Epithelial cell of esophagus (primary cell): Measurements from ENCODE around the gene CD86.

Experiments used
- DNase-seq: peaks from one replicate; pipeline ENCODE4 v3.0.0; 2010; ENCODE audit warnings: low read depth
- H3K4me3 ChIP-seq: 2 replicates; pipeline ENCODE4 v1.5.1; 2011; ENCODE audit warnings: mild to moderate bottlenecking, low read length, control low read depth
- CTCF ChIP-seq: IDR thresholded peaks from 2 replicates; pipeline ENCODE4 v1.5.1; 2011; ENCODE audit warnings: low read depth, mild to moderate bottlenecking, low read length, control low read depth, inconsistent platforms; ENCODE audit not compliant: insufficient read depth; ENCODE audit errors: missing control alignments

The CD86 gene

GRCh38 chr3:122098611-122099010 lies 43.4 kb downstream of the CD86 start:
- H3K4me3 ChIP-seq = no peak overlapping the region
- no peak for TF ChIP-seq CTCF
- no peak for DNase-seq

GRCh38 chr3:122099255-122099654 lies 44.1 kb downstream of the CD86 start:
- H3K4me3 ChIP-seq = no peak overlapping the region
- DNase-seq = no peak
- no peak for TF ChIP-seq CTCF

DNA sequence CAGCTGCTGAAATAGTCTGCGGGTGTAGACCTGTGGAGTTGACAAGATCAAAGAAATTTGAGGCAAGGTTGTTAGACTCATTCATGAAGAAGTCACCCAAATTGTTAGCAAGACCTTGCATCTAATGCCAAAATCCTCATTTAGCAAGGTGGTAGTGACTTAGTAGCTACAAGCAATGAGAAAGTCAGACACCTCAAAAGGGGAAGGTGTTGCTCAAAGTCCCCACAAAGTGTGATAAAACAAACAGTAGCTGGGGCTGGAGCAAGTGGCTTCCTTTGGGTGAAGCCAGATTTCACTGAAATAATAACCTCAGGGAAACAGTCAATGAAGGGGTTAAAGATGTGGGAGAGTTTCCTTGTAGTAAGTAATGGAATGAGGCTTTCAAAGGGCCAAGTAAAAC lies 44.9 kb downstream of the CD86 start:
- H3K4me3 ChIP-seq = no peak overlapping the region
- DNase-seq = no peak
- no peak for TF ChIP-seq CTCF

DNA sequence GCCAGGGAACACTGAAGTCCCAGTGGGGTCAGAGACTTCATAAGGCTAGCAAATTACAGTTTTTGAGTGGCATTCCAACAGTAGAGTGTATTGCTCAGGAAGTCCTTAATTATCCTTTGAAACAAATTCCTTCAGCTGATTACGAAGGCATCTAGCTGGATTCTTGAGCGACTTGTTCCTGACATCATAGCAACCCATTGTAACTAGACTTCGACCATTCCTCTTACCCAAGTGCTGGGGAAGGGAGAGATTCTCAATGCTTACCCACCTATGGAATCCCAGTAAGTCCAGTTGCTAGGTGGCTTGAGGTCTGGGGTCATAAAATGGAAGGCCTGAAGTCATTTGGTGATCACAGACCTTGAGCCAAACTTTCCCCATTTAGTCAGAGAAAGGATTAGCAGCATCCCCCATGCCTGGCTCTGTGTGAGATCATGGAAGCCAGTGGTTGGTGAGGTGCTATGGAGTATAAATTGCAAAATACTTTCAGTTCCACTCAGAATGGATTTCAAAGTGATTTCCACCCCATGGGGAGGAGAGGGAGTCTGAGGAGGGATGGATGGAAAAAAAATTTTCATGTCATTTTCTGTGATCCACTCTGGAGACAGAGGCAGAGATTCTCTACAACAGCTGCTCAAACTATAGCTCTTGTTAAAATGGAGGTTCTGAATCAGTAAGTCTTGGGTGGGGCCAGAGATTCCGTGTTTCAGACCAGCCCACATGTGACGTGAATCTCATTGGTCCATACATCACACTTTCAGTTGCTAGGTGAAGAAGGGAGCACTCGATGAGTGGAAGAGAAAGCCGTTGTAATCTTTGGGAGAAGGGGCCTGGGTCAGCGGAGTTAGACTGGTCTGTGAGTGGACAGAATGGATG lies 45.7 kb downstream of the CD86 start:
- TF ChIP-seq CTCF = no peak
- no peak overlapping the region for H3K4me3 ChIP-seq
- DNase-seq = peak; percentile 58

GRCh38 chr3:122101646-122102045 lies 46.5 kb downstream of the CD86 start:
- peak; percentile 67 for TF ChIP-seq CTCF
- no peak overlapping the region for H3K4me3 ChIP-seq
- peak; percentile 85 for DNase-seq

- DNase-seq = no peak
- no peak overlapping the region for H3K4me3 ChIP-seq
- no peak for TF ChIP-seq CTCF
These were observed 47.2 kb downstream of the CD86 start for GRCh38 chr3:122102191-122102935.
